ENCODE measurements around the gene F2. TPM values are rescaled to one million over a fixed set of nuclear protein-coding genes. Genes with fewer than 3 reads are reported as not detected.

Gene F2
- total RNA-seq, 1 experiment from 2014 or later, result not detected

DNA sequence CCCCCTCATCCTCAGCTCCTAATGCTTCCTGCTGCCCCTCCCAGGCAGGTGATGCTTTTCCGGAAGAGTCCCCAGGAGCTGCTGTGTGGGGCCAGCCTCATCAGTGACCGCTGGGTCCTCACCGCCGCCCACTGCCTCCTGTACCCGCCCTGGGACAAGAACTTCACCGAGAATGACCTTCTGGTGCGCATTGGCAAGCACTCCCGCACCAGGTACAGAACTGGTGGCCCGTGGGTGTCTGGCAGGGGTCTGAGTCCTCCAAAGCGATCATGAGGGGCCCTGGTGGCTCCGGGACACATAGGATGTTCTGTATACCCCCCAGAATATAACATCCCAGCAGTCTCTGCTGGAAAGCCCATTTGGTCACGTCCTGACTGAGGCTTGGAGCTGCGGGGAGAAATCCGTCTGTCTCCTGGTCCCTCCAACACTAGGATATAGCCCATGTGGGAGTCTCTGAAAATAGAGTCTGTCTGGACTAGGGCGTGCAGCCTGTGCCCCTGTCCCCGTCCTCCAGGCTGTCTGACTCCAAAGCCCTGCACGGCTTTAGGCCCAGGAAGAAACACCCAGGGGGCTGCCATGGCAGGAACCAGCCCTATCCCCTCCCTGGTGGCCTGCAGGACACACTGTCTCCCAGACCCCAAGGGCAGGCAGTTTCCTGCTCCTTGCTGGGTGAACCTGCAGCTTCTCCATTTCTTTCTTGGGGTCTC lies 9.1 kb downstream of the F2 start:
- Histone ChIP-seq H3K79me2 (ENCODE audit: low read length) (no peaks in the 10 kb centered on the region), H3K9ac (ENCODE audit: low read length) (no peak overlapping the region), H3K4me3 (ENCODE audit: low read length) (no peak overlapping the region), H3K9me2 (replicated peaks; ENCODE audit: low read length) (no peaks in the 10 kb centered on the region), H3K27me3 (ENCODE audit: low read length) (no peaks in the 10 kb centered on the region), H3K27ac (ENCODE audit: low read length) (no peak overlapping the region), H4K20me1 (ENCODE audit: low read length) (no peaks in the 10 kb centered on the region), H3K36me3 (ENCODE audit: low read depth, low read length) (no peaks in the 10 kb centered on the region), H3K9me3 (ENCODE audit: low read length) (no peaks in the 10 kb centered on the region), H3F3A (ENCODE audit: low read length, unreplicated experiment) (no peaks in the 10 kb centered on the region), H3K4me2 (ENCODE audit: low read length) (no peak overlapping the region), H3K4me1 (ENCODE audit: insufficient read depth, low read length) (no peaks in the 10 kb centered on the region), H2AFZ (ENCODE audit: low read length) (no peak overlapping the region)
- ChIA-PET CTCF (no interaction called here), POLR2A (ENCODE audit: unreplicated experiment) (no interaction called here)
- ATAC-seq (no peak), DNase-seq (no peak)
- intact Hi-C loops (cut with micrococcal nuclease), result no loop called here
- TF ChIP-seq EZH2phosphoT487 (IDR thresholded peaks at IDR 0.05; ENCODE audit: borderline replicate concordance, low read length) (no peak), EZH2 (IDR thresholded peaks at IDR 0.05; ENCODE audit: low read length, unreplicated experiment) (no peak)
- TF ChIP-seq, protein P1, sequence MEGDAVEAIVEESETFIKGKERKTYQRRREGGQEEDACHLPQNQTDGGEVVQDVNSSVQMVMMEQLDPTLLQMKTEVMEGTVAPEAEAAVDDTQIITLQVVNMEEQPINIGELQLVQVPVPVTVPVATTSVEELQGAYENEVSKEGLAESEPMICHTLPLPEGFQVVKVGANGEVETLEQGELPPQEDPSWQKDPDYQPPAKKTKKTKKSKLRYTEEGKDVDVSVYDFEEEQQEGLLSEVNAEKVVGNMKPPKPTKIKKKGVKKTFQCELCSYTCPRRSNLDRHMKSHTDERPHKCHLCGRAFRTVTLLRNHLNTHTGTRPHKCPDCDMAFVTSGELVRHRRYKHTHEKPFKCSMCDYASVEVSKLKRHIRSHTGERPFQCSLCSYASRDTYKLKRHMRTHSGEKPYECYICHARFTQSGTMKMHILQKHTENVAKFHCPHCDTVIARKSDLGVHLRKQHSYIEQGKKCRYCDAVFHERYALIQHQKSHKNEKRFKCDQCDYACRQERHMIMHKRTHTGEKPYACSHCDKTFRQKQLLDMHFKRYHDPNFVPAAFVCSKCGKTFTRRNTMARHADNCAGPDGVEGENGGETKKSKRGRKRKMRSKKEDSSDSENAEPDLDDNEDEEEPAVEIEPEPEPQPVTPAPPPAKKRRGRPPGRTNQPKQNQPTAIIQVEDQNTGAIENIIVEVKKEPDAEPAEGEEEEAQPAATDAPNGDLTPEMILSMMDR (conservative IDR thresholded peaks at IDR 0.05; ENCODE audit: low read depth, low read length), result no peak
- BruUV-seq (replicated peaks), result no TSS peak

DNA sequence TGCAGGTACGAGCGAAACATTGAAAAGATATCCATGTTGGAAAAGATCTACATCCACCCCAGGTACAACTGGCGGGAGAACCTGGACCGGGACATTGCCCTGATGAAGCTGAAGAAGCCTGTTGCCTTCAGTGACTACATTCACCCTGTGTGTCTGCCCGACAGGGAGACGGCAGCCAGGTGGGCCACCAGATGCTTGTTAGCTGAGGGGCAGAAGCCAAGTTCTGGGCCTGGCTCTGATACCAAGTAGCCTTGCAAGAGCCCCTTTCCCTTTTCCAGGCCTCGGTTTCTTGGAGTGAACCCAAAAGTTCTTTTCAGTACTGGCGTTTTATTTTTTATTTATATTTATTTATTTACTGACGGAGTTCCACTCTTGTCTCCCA lies 9.6 kb downstream of the F2 start:
- Histone ChIP-seq H3K27ac (ENCODE audit: low read length) (no peak overlapping the region), H3K36me3 (ENCODE audit: low read depth, low read length) (no peaks in the 10 kb centered on the region), H3K9me3 (ENCODE audit: low read length) (no peaks in the 10 kb centered on the region), H3K27me3 (ENCODE audit: low read length) (no peaks in the 10 kb centered on the region), H3K4me2 (ENCODE audit: low read length) (no peak overlapping the region), H4K20me1 (ENCODE audit: low read length) (no peaks in the 10 kb centered on the region), H3K9me2 (replicated peaks; ENCODE audit: low read length) (no peaks in the 10 kb centered on the region), H2AFZ (ENCODE audit: low read length) (no peak overlapping the region), H3F3A (ENCODE audit: low read length, unreplicated experiment) (no peaks in the 10 kb centered on the region), H3K9ac (ENCODE audit: low read length) (no peak overlapping the region), H3K4me1 (ENCODE audit: insufficient read depth, low read length) (no peaks in the 10 kb centered on the region), H3K4me3 (ENCODE audit: low read length) (no peak overlapping the region), H3K79me2 (ENCODE audit: low read length) (no peaks in the 10 kb centered on the region)
- ChIA-PET CTCF (no interaction called here), POLR2A (ENCODE audit: unreplicated experiment) (no interaction called here)
- no peak for TF ChIP-seq EZH2phosphoT487 (IDR thresholded peaks at IDR 0.05; ENCODE audit: borderline replicate concordance, low read length)
- TF ChIP-seq, protein P1 (conservative IDR thresholded peaks at IDR 0.05; ENCODE audit: low read depth, low read length), result no peak
- no peak for TF ChIP-seq EZH2 (IDR thresholded peaks at IDR 0.05; ENCODE audit: low read length, unreplicated experiment)
- intact Hi-C loops (cut with micrococcal nuclease), result no loop called here
- BruUV-seq (replicated peaks), result no TSS peak
- no peak for ATAC-seq
- no peak for DNase-seq

Data from PC-3 (cell line).